ENCODE results near the gene EDIL3.

The EDIL3 gene

DNA sequence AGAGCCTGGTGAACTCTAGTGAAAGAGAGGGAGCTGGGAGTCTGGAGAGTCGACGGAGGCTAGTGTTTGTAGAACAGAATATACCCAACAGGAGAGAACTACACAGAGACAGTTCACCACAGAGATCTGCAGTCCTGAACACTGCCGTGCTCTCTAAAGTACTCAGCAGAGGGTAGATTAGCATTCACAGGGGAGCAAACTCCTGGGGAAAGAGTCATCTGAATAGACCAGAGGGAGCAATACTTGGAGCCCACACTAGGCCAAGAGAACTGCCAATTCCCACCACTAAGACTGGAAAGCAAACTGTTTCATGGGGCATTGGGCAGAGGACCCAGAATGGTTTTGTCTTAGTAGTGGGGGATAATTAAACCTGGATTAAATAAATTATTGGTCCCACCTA lies 235.6 kb downstream of the EDIL3 start:
- peaks cover 7% of the 10 kb centered on the region for H3K4me1 ChIP-seq (ENCODE audit: control insufficient read depth, low read depth, low read length)

DNA sequence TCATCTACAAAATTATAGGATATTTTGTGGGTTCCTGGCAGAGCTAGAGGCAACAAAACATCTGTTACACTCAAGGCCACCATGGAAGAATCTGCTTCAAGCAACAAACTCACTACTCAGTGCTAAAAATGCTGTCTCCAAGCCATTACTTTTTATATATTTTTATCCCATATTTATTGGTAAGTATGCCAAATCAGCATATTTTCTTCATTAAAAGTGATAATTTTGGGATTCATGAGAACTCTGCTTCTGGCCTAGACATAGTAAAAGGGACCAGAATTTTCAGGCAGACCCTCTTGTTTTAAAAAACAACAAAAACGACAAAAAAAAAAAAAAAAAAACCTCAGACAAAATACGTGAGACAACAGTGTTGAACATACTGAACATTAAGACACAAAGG lies 236.0 kb downstream of the EDIL3 start:
- Histone ChIP-seq H3K9me3 (ENCODE audit: control insufficient read depth, low read depth, low read length) (no peaks in the 10 kb centered on the region), H3K27ac (ENCODE audit: low read length) (no peak overlapping the region), H3K36me3 (ENCODE audit: control insufficient read depth, low read depth, low read length) (no peaks in the 10 kb centered on the region), H3K9ac (ENCODE audit: low read length) (no peak overlapping the region), H3K4me1 (ENCODE audit: control insufficient read depth, low read depth, low read length) (peaks cover 7% of the 10 kb centered on the region), H3K4me3 (ENCODE audit: low read length) (no peak overlapping the region), H3K27me3 (ENCODE audit: control insufficient read depth, insufficient read depth, low read length) (no peaks in the 10 kb centered on the region)

More for the DNA sequence above, 235.6 kb downstream of the EDIL3 start:
- H3K27me3 ChIP-seq (ENCODE audit: control insufficient read depth, insufficient read depth, low read length) = no peaks in the 10 kb centered on the region
- no peak overlapping the region for H3K4me3 ChIP-seq (ENCODE audit: low read length)
- H3K27ac ChIP-seq (ENCODE audit: low read length) = no peak overlapping the region
- H3K9ac ChIP-seq (ENCODE audit: low read length) = no peak overlapping the region
- H3K36me3 ChIP-seq (ENCODE audit: control insufficient read depth, low read depth, low read length) = no peaks in the 10 kb centered on the region
- no peaks in the 10 kb centered on the region for H3K9me3 ChIP-seq (ENCODE audit: control insufficient read depth, low read depth, low read length)

DNA sequence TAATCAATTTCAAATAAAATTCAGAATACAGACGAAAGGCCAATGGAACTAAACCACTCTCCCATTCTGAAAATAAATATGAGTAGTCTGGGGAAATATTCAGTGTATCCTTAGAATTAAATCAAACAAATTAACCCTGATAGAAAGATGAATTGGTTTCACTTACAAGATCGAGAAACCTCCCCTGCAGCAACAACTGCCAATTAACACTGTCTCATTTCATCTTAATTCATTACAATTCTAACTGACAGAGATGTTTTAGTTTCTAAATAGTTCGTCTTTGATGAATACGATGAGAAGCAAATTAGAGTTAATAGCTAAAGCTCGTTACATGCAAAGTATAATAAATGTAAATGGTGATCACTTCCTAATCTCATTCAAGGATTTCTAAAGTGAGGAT lies 247.1 kb downstream of the EDIL3 start:
- H3K4me1 ChIP-seq (ENCODE audit: control insufficient read depth, low read depth, low read length) = no peaks in the 10 kb centered on the region

DNA sequence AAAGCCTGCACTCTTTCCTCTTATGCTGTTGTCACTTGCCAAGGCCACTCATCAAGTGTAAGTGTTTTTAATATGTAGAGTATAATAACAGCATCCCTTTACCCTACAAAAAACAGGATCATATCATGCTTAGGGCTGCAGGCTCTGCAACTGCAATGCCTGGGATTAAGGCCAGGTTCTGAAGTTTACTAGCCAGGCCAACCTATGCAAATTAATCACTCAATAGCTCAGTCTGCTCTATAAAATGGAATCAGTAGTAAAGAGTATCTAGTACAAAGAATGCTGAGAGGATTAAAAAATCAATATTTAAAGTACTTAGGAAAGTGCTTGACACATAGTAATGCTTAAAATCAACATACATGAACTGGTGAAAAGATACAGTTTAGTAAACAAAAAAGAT lies 253.3 kb downstream of the EDIL3 start:
- H3K4me3 ChIP-seq (ENCODE audit: low read length) = no peak overlapping the region
- H3K27me3 ChIP-seq (ENCODE audit: control insufficient read depth, insufficient read depth, low read length) = no peaks in the 10 kb centered on the region
- H3K36me3 ChIP-seq (ENCODE audit: control insufficient read depth, low read depth, low read length) = no peaks in the 10 kb centered on the region
- H3K4me1 ChIP-seq (ENCODE audit: control insufficient read depth, low read depth, low read length) = no peaks in the 10 kb centered on the region
- no peak overlapping the region for H3K27ac ChIP-seq (ENCODE audit: low read length)
- no peak overlapping the region for H3K9ac ChIP-seq (ENCODE audit: low read length)
- no peaks in the 10 kb centered on the region for H3K9me3 ChIP-seq (ENCODE audit: control insufficient read depth, low read depth, low read length)

More for the DNA sequence above, 247.1 kb downstream of the EDIL3 start:
- no peaks in the 10 kb centered on the region for H3K9me3 ChIP-seq (ENCODE audit: control insufficient read depth, low read depth, low read length)
- H3K36me3 ChIP-seq (ENCODE audit: control insufficient read depth, low read depth, low read length) = no peaks in the 10 kb centered on the region
- H3K27ac ChIP-seq (ENCODE audit: low read length) = no peak overlapping the region
- no peak overlapping the region for H3K9ac ChIP-seq (ENCODE audit: low read length)
- no peak overlapping the region for H3K4me3 ChIP-seq (ENCODE audit: low read length)
- H3K27me3 ChIP-seq (ENCODE audit: control insufficient read depth, insufficient read depth, low read length) = no peaks in the 10 kb centered on the region

DNA sequence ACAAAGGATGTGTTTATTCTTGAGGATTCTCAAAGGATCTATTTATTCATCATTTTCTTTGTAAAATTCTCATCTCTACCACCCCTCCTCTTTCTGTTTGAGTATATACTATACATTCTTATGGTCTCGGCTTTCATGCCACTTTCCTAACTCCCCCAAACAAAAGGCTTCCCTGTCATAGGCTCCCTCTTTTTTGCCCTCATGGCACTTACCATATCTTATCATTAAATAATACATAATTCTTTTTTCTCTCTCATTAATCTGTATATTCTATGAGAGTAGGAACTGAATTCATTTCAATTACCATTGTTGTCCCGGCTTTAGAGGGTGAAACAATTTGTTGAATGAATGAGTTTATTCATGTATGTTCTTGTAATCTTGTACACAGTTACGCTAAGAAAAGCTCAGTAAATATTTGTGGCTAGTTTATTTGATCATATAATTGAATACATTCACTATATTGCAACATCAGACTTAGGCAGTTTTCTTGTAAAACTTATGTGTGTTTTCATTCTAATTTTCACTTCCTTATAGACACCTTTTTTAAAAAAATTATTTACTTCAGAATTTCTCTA lies 254.6 kb downstream of the EDIL3 start:
- Histone ChIP-seq H3K4me1 (ENCODE audit: control insufficient read depth, low read depth, low read length) (no peaks in the 10 kb centered on the region), H3K4me3 (ENCODE audit: low read length) (no peak overlapping the region), H3K27me3 (ENCODE audit: control insufficient read depth, insufficient read depth, low read length) (no peaks in the 10 kb centered on the region), H3K36me3 (ENCODE audit: control insufficient read depth, low read depth, low read length) (no peaks in the 10 kb centered on the region), H3K27ac (ENCODE audit: low read length) (no peak overlapping the region), H3K9ac (ENCODE audit: low read length) (no peak overlapping the region), H3K9me3 (ENCODE audit: control insufficient read depth, low read depth, low read length) (no peaks in the 10 kb centered on the region)

DNA sequence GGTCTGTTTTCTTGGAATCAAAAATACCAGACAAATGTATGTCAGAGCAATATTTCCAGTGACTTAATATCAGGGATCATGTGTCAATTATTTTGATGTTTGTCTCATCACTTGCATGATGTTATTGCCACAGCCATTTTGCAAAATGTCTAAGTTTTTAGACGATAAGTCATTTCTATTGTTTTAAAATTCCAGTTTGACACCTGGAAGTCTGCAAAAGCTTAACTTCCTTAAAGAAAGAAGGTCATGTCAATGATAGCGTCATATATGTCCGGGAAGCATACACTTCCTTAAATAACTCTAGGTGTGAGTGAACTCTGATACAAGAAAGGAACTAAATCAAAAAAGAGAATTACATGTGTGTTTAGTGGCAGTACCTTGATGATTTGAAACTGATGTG lies 259.5 kb downstream of the EDIL3 start:
- Histone ChIP-seq H3K36me3 (ENCODE audit: control insufficient read depth, low read depth, low read length) (no peaks in the 10 kb centered on the region), H3K4me1 (ENCODE audit: control insufficient read depth, low read depth, low read length) (no peaks in the 10 kb centered on the region), H3K9ac (ENCODE audit: low read length) (no peak overlapping the region), H3K27ac (ENCODE audit: low read length) (no peak overlapping the region), H3K4me3 (ENCODE audit: low read length) (no peak overlapping the region), H3K9me3 (ENCODE audit: control insufficient read depth, low read depth, low read length) (no peaks in the 10 kb centered on the region), H3K27me3 (ENCODE audit: control insufficient read depth, insufficient read depth, low read length) (no peaks in the 10 kb centered on the region)

DNA sequence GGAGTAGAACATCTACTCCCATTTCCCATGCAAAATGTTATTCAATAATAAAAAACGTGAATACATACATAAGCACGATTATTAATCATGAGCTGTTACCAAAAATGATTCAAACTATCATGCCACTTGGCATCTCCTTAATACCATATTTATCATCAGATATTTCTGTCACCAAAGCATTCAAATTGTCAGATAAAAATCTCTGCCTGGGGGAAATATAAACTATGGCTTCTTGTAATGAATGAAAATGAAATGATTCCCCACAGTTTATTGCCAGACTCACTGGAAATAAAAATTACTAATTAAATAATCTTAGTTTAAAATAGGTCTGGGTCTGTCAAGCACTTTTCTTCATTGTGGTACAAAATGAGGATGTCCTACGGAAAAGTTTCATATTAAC lies 265.4 kb downstream of the EDIL3 start:
- Histone ChIP-seq H3K9me3 (ENCODE audit: control insufficient read depth, low read depth, low read length) (no peaks in the 10 kb centered on the region), H3K4me3 (ENCODE audit: low read length) (no peak overlapping the region), H3K27ac (ENCODE audit: low read length) (no peak overlapping the region), H3K9ac (ENCODE audit: low read length) (no peak overlapping the region), H3K36me3 (ENCODE audit: control insufficient read depth, low read depth, low read length) (no peaks in the 10 kb centered on the region), H3K27me3 (ENCODE audit: control insufficient read depth, insufficient read depth, low read length) (no peaks in the 10 kb centered on the region), H3K4me1 (ENCODE audit: control insufficient read depth, low read depth, low read length) (peaks cover 3% of the 10 kb centered on the region)

DNA sequence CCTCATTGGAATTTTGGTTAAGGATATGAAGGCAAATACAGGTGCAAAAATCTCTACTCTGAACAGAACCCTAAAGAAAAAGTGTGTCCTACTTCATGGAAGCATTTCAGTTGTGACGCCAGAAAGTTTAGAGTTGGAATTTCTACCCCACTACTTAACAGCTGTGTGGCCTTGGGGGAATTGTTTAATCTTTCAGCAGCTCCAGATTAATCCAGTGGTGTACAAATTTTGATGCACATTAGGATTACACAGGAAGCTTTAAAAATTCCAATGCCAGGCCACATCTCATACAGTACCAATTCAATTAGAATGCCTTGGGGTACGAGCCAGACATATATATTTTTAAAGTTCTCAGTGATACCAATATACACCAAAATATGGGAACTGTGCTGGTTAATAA lies 266.1 kb downstream of the EDIL3 start:
- Histone ChIP-seq H3K27me3 (ENCODE audit: control insufficient read depth, insufficient read depth, low read length) (no peaks in the 10 kb centered on the region), H3K4me3 (ENCODE audit: low read length) (no peak overlapping the region), H3K9me3 (ENCODE audit: control insufficient read depth, low read depth, low read length) (no peaks in the 10 kb centered on the region), H3K36me3 (ENCODE audit: control insufficient read depth, low read depth, low read length) (no peaks in the 10 kb centered on the region), H3K4me1 (ENCODE audit: control insufficient read depth, low read depth, low read length) (peaks cover 10% of the 10 kb centered on the region), H3K27ac (ENCODE audit: low read length) (no peak overlapping the region), H3K9ac (ENCODE audit: low read length) (no peak overlapping the region)

DNA sequence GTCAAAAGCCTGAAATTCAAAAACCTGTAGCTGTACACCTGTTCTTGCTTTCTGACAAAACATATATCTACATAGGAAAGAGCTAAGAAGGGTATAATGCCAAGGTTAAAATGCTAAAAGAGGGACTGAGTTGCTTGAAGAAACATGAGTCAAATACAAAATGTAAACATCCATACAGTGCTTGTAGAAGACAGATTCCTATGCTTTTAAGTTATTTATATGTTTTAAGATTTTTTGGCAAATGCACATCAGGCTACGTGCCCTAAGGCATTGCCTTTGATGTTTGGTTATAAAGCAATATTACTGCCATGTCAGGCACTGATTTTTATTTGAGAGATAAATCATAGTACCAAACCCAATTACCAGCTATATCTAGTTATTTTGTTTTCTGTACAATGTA lies 269.0 kb downstream of the EDIL3 start:
- Histone ChIP-seq H3K4me1 (ENCODE audit: control insufficient read depth, low read depth, low read length) (peaks cover 18% of the 10 kb centered on the region), H3K27ac (ENCODE audit: low read length) (no peak overlapping the region), H3K36me3 (ENCODE audit: control insufficient read depth, low read depth, low read length) (no peaks in the 10 kb centered on the region), H3K9ac (ENCODE audit: low read length) (no peak overlapping the region), H3K27me3 (ENCODE audit: control insufficient read depth, insufficient read depth, low read length) (no peaks in the 10 kb centered on the region), H3K9me3 (ENCODE audit: control insufficient read depth, low read depth, low read length) (no peaks in the 10 kb centered on the region), H3K4me3 (ENCODE audit: low read length) (no peak overlapping the region)

DNA sequence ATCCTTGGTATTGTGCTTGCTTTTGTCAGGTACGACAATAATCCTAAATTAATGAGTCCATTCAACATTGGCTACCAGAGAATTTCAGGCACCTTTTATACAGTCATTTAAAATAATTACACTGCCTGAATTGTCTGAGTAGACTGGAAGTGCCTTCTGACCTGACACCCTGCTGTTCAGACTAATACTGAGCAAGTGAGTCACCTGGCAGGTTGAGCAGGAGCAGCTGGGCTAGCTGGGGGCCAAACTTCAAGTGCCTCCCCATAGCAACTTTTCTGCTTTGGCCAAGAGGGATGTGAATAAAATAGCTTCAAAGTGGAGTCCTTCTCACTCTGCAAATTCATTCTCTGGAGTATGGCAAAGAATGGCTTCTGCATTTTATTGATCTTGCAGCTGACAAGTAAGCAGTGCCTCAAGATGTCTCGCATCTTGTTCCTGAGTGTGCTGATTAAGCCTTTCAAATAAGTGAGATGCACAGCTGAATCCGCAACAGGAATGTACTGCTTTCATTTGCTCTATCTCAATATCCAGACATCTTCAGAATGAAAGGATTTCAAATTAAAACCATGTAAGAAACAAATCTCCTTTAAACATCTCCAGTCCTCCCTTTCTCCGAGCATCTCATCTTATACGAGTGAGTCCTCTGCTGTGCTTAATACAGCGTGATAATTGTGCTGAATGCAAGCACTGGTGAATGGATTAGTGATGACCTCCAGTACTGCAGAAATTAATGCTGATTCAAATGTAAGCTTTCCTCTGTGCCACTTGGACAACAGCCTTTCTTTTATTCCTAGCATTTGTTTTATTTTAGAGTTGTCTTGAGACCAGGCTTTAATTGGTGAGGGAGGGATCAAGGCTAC lies 271.2 kb downstream of the EDIL3 start:
- Histone ChIP-seq H3K27ac (ENCODE audit: low read length) (no peak overlapping the region), H3K4me1 (ENCODE audit: control insufficient read depth, low read depth, low read length) (peaks cover 18% of the 10 kb centered on the region), H3K4me3 (ENCODE audit: low read length) (no peak overlapping the region), H3K9ac (ENCODE audit: low read length) (no peak overlapping the region), H3K36me3 (ENCODE audit: control insufficient read depth, low read depth, low read length) (no peaks in the 10 kb centered on the region), H3K9me3 (ENCODE audit: control insufficient read depth, low read depth, low read length) (no peaks in the 10 kb centered on the region), H3K27me3 (ENCODE audit: control insufficient read depth, insufficient read depth, low read length) (no peaks in the 10 kb centered on the region)

DNA sequence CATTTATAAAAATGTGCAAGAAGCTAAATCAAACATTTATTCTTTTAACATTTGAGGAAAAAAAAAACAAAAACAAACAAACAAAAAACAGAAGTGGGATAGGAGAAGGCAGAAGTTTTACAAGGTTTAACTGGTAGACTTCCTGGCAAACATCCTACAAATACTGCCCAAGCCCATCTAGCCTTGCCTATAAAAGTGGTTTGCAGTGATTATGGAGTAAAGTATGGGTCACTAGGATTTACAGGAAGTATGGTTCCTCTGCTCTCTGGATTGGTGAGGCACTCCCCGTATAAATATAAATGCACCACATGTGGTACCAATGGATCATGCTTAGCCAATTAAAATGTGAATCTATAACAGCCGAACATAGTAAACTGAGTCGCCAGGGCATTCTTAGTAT lies 291.9 kb downstream of the EDIL3 start:
- Histone ChIP-seq H3K9ac (ENCODE audit: low read length) (no peak overlapping the region), H3K27me3 (ENCODE audit: control insufficient read depth, insufficient read depth, low read length) (no peaks in the 10 kb centered on the region), H3K4me3 (ENCODE audit: low read length) (no peak overlapping the region), H3K36me3 (ENCODE audit: control insufficient read depth, low read depth, low read length) (no peaks in the 10 kb centered on the region), H3K27ac (ENCODE audit: low read length) (no peak overlapping the region), H3K9me3 (ENCODE audit: control insufficient read depth, low read depth, low read length) (peaks cover 8% of the 10 kb centered on the region), H3K4me1 (ENCODE audit: control insufficient read depth, low read depth, low read length) (no peaks in the 10 kb centered on the region)

Measured in iPS-18a (cell line).